H9 (cell line): ENCODE results near the gene FAM193B. TPM values are rescaled to one million over a fixed set of nuclear protein-coding genes. Genes with fewer than 3 reads are reported as not detected.

Source experiments
- DNase-seq: peaks from one replicate; pipeline ENCODE4 v3.0.0-alpha.2; 2017
- H2AFZ ChIP-seq: one replicate; pipeline ENCODE4 v1.6.1; 2013; ENCODE audit warnings: mild to moderate bottlenecking, low read length, control low read depth, moderate library complexity
- H2AK5ac ChIP-seq: 2 replicates; pipeline ENCODE4 v1.6.1; 2013; ENCODE audit warnings: low read length, control low read depth, mixed read lengths; ENCODE audit not compliant: insufficient read length
- H2BK120ac ChIP-seq: one replicate; pipeline ENCODE4 v1.6.1; 2013; ENCODE audit warnings: low read depth, mild to moderate bottlenecking, low read length, control low read depth, inconsistent platforms; ENCODE audit not compliant: poor library complexity, severe bottlenecking
- H2BK12ac ChIP-seq: 2 replicates; pipeline ENCODE4 v1.6.1; 2013; ENCODE audit warnings: low read length, control low read depth, mixed read lengths, low read depth; ENCODE audit not compliant: insufficient read length
- H2BK15ac ChIP-seq: 2 replicates; pipeline ENCODE4 v1.6.1; 2013; ENCODE audit warnings: low read depth, low read length, control low read depth
- H2BK20ac ChIP-seq: one replicate; pipeline ENCODE4 v1.6.1; 2013; ENCODE audit warnings: low read depth, mild to moderate bottlenecking, low read length, control low read depth, inconsistent platforms; ENCODE audit not compliant: poor library complexity, severe bottlenecking
- H2BK5ac ChIP-seq: 2 replicates; pipeline ENCODE4 v1.6.1; 2013; ENCODE audit warnings: low read length, control low read depth, mixed read lengths; ENCODE audit not compliant: insufficient read length
- H3K14ac ChIP-seq: 2 replicates; pipeline ENCODE4 v1.6.1; 2013; ENCODE audit warnings: low read length, control low read depth; ENCODE audit not compliant: insufficient read depth
- H3K18ac ChIP-seq: 2 replicates; pipeline ENCODE4 v1.6.1; 2013; ENCODE audit warnings: low read depth, mild to moderate bottlenecking, mixed read lengths, low read length, control low read depth; ENCODE audit not compliant: insufficient read length
- H3K23ac ChIP-seq: 2 replicates; pipeline ENCODE4 v1.6.1; 2013; ENCODE audit warnings: low read length, control low read depth, mixed read lengths, low read depth; ENCODE audit not compliant: insufficient read length
- H3K23me2 ChIP-seq: 2 replicates; pipeline ENCODE4 v1.6.1; 2013; ENCODE audit warnings: low read depth, mild to moderate bottlenecking, mixed read lengths, low read length, control low read depth; ENCODE audit not compliant: insufficient read length, poor library complexity, severe bottlenecking
- H3K27ac ChIP-seq: 2 replicates; pipeline ENCODE4 v1.5.1; 2013; ENCODE audit warnings: low read length, control low read depth, mixed read lengths, low read depth; ENCODE audit not compliant: insufficient read length
- H3K27me3 ChIP-seq: 2 replicates; pipeline ENCODE4 v1.6.1; 2013; ENCODE audit warnings: low read length, control low read depth, inconsistent platforms; ENCODE audit not compliant: insufficient read depth
- H3K4ac ChIP-seq: 2 replicates; pipeline ENCODE4 v1.6.1; 2013; ENCODE audit warnings: low read depth, mild to moderate bottlenecking, control low read depth, inconsistent platforms, low read length, moderate library complexity
- H3K4me1 ChIP-seq: 2 replicates; pipeline ENCODE4 v1.6.1; 2013; ENCODE audit warnings: low read length, control low read depth, inconsistent platforms; ENCODE audit not compliant: insufficient read depth
- H3K4me2 ChIP-seq: 2 replicates; pipeline ENCODE4 v1.6.1; 2013; ENCODE audit warnings: low read length, control low read depth, mixed read lengths; ENCODE audit not compliant: insufficient read length, insufficient read depth
- H3K56ac ChIP-seq: 2 replicates; pipeline ENCODE4 v1.6.1; 2013; ENCODE audit warnings: low read depth, mild to moderate bottlenecking, mixed read lengths, low read length, control low read depth; ENCODE audit not compliant: insufficient read length
- H3K79me1 ChIP-seq: 2 replicates; pipeline ENCODE4 v1.6.1; 2013; ENCODE audit warnings: low read depth, mild to moderate bottlenecking, moderate library complexity, low read length, control low read depth, inconsistent platforms; ENCODE audit not compliant: insufficient read depth, poor library complexity, severe bottlenecking
- H3K79me2 ChIP-seq: 2 replicates; pipeline ENCODE4 v1.6.1; 2013; ENCODE audit warnings: low read length, control low read depth, inconsistent platforms; ENCODE audit not compliant: insufficient read depth
- H3K9ac ChIP-seq: 2 replicates; pipeline ENCODE4 v1.6.1; 2013; ENCODE audit warnings: low read length, control low read depth, mixed read lengths; ENCODE audit not compliant: insufficient read length; ENCODE audit errors: extremely low read depth
- H3K9me3 ChIP-seq: one replicate; pipeline ENCODE4 v1.6.1; 2013; ENCODE audit warnings: low read depth, low read length, inconsistent platforms; ENCODE audit not compliant: control insufficient read depth
- H3T11ph ChIP-seq: one replicate; pipeline ENCODE4 v1.6.1; 2013; ENCODE audit warnings: mild to moderate bottlenecking, low read length, control low read depth, inconsistent platforms
- H4K20me1 ChIP-seq: one replicate; pipeline ENCODE4 v1.6.1; 2013; ENCODE audit not compliant: control insufficient read depth, insufficient read length, insufficient read depth
- H4K5ac ChIP-seq: 2 replicates; pipeline ENCODE4 v1.6.1; 2013; ENCODE audit warnings: low read depth, mild to moderate bottlenecking, mixed read lengths, low read length, control low read depth; ENCODE audit not compliant: insufficient read length
- H4K8ac ChIP-seq: replicated peaks from 2 replicates; pipeline ENCODE4 v1.6.1; 2013; ENCODE audit warnings: low read length, control low read depth, mixed read lengths, low read depth; ENCODE audit not compliant: insufficient read length
- H4K91ac ChIP-seq: 2 replicates; pipeline ENCODE4 v1.6.1; 2013; ENCODE audit warnings: low read depth, mild to moderate bottlenecking, moderate library complexity, mixed read lengths, low read length, control low read depth; ENCODE audit not compliant: insufficient read length
- H3K27ac Mint-ChIP-seq, 3 experiments: 2 replicates in 2 of 3; 3 replicates in 1 of 3; pipeline ENCODE4 v1.8.0; 2020 to 2021; ENCODE audit warnings: mixed read lengths in 3 of 3, mild to moderate bottlenecking in 1 of 3, moderate library complexity in 1 of 3
- H3K27me3 Mint-ChIP-seq: 2 replicates; pipeline ENCODE4 v1.8.0; 2021; ENCODE audit warnings: low read depth, mild to moderate bottlenecking, moderate library complexity, mixed read lengths
- H3K36me3 Mint-ChIP-seq, 3 experiments: 2 replicates in 2 of 3; 3 replicates in 1 of 3; pipeline ENCODE4 v1.8.0; 2020 to 2021; ENCODE audit warnings: low read depth in 3 of 3, mixed read lengths in 3 of 3; ENCODE audit not compliant: insufficient read depth in 1 of 3
- H3K4me1 Mint-ChIP-seq, 2 experiments: 2 replicates each; pipeline ENCODE4 v1.8.0; 2020; ENCODE audit warnings: mixed read lengths in 2 of 2
- H3K4me3 Mint-ChIP-seq, 2 experiments: 2 replicates in 1 of 2; 3 replicates in 1 of 2; pipeline ENCODE4 v1.8.0; 2020 to 2021; ENCODE audit warnings: mild to moderate bottlenecking in 2 of 2, mixed read lengths in 2 of 2, moderate library complexity in 1 of 2
- H3K9me3 Mint-ChIP-seq, 2 experiments: 2 replicates in 1 of 2; 3 replicates in 1 of 2; pipeline ENCODE4 v1.8.0; 2020; ENCODE audit warnings: mild to moderate bottlenecking in 2 of 2, mixed read lengths in 2 of 2, moderate library complexity in 1 of 2
- WGBS: extraction: QIAGEN DNeasy Blood & Tissue Kit; methylation state at CpG from one replicate; pipeline ENCODE4 v1.1.7; 2013; ENCODE audit warnings: missing lambda C conversion rate, low lambda C conversion rate, mixed read lengths; ENCODE audit not compliant: insufficient read length; ENCODE audit errors: extremely low coverage; 5-methylcytosine and 5-hydroxymethylcytosine counted together
- total RNA-seq: library from RNA; stranded (reverse); gene quantifications from 2 replicates; pipeline ENCODE4 v1.2.1, GENCODE V29; 2021
- TF ChIP-seq, protein P1 (sequence below): fragments of 200-600 bp; sonication (generic); conservative IDR thresholded peaks from 3 replicates; pipeline ENCODE4 v1.8.0; 2021; ENCODE audit warnings: antibody characterized with exemption, mild to moderate bottlenecking

The FAM193B gene
- total RNA-seq, 1 experiment from 2014 or later, result 71.5 TPM

DNA sequence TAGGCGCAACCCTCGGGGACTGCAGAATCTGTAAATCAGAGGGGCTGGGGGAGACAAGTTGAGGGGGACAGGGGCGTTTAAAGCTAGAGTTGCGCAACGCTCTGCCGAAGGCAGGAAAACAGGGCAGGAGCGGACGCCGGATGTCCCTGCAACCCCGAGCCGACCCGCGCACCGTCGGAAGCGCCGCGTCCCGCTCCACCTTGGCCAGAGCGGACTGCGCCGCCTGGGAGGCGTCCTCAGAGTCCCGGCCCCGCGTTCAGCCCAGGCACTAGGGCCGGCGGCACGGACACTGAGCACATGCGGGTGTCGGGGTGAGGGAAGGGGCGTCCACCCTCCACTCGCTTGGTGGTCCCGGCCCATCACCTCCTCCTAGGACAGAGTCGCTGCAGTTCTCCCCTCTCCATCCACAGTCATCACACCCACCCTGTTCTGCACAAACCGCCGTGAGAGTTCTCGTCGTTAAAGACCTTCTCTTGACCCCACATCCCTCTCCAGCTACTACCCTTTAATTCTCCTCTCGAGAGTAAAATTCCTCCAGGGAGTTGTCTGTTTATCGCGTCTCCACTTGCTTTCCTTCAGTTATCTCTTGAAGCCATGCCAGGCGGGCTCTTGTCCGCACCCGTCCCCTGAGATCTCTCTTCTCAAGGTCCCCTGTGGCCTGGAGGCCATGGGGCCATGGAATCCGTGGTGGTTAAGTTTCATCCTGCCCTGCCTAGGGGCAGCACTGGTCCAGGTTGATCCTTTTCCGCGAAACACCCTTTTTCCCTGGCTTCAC, 56.2 kb downstream of the FAM193B start:
- H3K27ac Mint-ChIP-seq, result peak overlapping the region; percentile 75 to 84 (median 82); a peak in 5 of 7 replicates

More for the DNA sequence above, 56.2 kb downstream of the FAM193B start:
- H3K14ac ChIP-seq, result peak overlapping the region; percentile 0; the same call in 1 of the 2 replicates
- no peak overlapping the region for H3K27ac ChIP-seq
- no peak for DNase-seq
- H2BK20ac ChIP-seq, result no peak overlapping the region
- no peaks in the 10 kb centered on the region; the same call in 1 of the 2 replicates for H3K27me3 ChIP-seq
- H3K36me3 Mint-ChIP-seq, result peaks cover 5 to 15% (median 10%) of the 10 kb centered on the region in 3 experiments
- WGBS, result no CpG with 5 or more reads among the region's 48 CpGs
- no peaks in the 10 kb centered on the region for H3K79me2 ChIP-seq
- H3K9me3 ChIP-seq, result no peaks in the 10 kb centered on the region
- no peak overlapping the region for H3K4ac ChIP-seq
- H4K91ac ChIP-seq, result no peak overlapping the region
- H2AFZ ChIP-seq, result no peak overlapping the region
- H2BK120ac ChIP-seq, result no peak overlapping the region
- no peak overlapping the region for H4K8ac ChIP-seq
- H3K27me3 Mint-ChIP-seq, result peaks cover 29% of the 10 kb centered on the region
- no peak overlapping the region for H2BK15ac ChIP-seq
- H3K9ac ChIP-seq, result no peak overlapping the region
- H2BK12ac ChIP-seq, result no peak overlapping the region
- no peaks in the 10 kb centered on the region for H4K20me1 ChIP-seq
- no peak overlapping the region for H3K56ac ChIP-seq
- H3T11ph ChIP-seq, result no peak overlapping the region
- peaks cover 4% of the 10 kb centered on the region for H3K23me2 ChIP-seq
- no peaks in the 10 kb centered on the region for H3K9me3 Mint-ChIP-seq
- no peak overlapping the region for H4K5ac ChIP-seq
- no peaks in the 10 kb centered on the region for H3K79me1 ChIP-seq
- H3K23ac ChIP-seq, result no peak overlapping the region
- no peak overlapping the region for H2BK5ac ChIP-seq
- H3K18ac ChIP-seq, result peak overlapping the region; percentile 11
- TF ChIP-seq, protein P1, sequence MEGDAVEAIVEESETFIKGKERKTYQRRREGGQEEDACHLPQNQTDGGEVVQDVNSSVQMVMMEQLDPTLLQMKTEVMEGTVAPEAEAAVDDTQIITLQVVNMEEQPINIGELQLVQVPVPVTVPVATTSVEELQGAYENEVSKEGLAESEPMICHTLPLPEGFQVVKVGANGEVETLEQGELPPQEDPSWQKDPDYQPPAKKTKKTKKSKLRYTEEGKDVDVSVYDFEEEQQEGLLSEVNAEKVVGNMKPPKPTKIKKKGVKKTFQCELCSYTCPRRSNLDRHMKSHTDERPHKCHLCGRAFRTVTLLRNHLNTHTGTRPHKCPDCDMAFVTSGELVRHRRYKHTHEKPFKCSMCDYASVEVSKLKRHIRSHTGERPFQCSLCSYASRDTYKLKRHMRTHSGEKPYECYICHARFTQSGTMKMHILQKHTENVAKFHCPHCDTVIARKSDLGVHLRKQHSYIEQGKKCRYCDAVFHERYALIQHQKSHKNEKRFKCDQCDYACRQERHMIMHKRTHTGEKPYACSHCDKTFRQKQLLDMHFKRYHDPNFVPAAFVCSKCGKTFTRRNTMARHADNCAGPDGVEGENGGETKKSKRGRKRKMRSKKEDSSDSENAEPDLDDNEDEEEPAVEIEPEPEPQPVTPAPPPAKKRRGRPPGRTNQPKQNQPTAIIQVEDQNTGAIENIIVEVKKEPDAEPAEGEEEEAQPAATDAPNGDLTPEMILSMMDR, result no peak
- H2AK5ac ChIP-seq, result no peak overlapping the region
- H3K4me3 Mint-ChIP-seq, result peak overlapping the region; percentile 75 to 89
- peaks cover 33 to 56% of the 10 kb centered on the region in 2 experiments for H3K4me1 Mint-ChIP-seq
- H3K4me2 ChIP-seq, result peak overlapping the region; percentile 53
- H3K4me1 ChIP-seq, result peaks cover 5% of the 10 kb centered on the region; the same call in 1 of the 2 replicates
